Hematopoietic multipotent progenitor cell treated with erythropoietin and hydrocortisone succinate and interleukin-3 and kit ligand, for 17 days (in vitro differentiated cells): ENCODE results near the gene TOMM6.
"Not testable (repeated sequence)": the region's sequence is repeated elsewhere in the genome, so short reads cannot be mapped to it uniquely, and the experiment has no call there.

Experiments
- DNase-seq: peaks from one replicate; pipeline ENCODE4 v3.0.0-alpha.2; 2015; ENCODE audit warnings: low spot score

Gene TOMM6

DNA sequence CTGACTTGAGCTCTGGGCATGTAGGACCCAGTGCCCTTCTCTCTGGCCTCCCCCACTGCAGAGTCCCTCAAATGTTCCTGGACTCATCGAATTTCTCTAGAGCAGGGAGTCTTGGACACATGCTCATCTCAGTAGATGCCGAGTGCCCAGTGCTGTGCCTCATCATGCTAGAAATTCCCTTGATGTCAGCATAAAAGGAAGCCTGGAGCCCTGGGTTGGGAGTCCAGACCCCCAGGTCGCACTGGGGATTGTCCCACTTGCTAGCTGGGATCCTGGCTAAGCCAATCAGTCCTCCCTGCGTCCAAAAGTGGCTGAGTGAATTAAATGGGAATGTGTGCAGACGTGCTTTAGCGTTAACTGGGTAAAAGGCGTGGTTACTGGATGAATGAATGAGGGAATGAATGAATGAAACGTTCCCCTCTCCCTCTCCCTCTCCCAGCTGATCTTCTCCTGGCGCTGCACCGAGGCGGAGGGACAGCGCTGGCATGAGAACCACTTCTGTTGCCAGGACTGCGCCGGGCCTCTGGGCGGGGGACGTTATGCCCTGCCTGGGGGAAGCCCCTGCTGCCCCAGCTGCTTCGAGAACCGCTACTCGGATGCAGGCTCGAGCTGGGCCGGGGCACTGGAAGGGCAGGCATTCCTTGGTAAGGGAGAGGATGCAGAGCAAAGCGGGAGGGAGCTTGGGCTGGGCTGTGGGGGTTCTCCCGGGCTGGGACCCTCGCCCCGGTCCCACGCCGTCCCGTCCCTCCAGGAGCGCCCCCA, 1.6 kb upstream of the TOMM6 start:
- no peak for DNase-seq

DNA sequence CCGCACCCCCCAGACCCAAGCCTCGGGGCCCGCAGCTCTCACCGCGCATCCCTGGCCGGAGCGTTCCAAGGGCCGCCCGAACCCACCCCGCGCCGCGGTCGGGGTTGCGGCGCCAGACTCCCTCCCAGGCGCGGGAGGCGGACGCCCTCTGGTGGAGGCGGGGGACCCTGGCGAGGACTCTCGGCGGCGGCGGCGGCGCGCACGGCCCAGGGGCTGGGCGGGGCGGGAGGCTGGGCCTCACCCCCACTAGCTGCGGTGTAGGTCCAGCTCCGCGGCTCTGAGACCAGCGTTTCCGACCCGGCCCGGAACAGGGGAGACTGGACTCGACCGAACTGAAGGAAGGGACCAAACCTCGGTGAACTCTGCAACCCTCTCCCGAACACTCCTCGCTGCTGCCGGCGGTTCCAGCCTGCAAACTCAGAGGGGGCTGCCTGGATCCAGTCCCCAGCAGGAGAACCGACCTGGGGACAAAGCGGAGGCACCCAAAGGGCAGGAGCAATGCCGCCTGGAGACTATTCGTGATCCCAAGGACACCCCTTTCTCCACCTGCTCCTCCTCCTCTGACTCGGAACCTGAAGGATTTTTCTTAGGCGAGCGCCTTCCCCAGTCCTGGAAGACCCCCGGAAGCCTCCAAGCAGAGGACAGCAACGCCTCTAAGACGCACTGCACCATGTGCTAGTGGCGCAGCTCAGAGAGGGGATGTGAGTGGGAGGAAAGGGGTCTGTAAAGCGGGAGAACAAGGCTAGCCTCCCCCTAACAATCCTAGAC, 859 bp upstream of the TOMM6 start:
- peak; percentile 88 for DNase-seq

DNA sequence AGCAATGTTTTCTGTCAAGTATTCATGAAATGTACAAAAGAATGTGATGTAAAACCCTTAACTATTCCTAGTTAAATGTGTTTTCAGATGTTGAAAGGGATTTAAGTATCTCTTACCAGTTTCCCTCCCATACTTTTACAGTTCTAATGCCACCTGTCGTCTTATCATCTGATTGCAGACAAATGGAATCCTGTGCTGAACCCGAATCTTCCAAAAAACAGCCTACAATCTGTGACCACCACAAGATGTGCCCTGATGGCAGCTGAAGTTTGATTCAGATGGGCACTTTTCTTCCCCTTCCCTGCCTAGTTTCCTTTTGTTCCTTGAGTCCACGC, 1.9 kb downstream of the TOMM6 start:
- DNase-seq: no peak

DNA sequence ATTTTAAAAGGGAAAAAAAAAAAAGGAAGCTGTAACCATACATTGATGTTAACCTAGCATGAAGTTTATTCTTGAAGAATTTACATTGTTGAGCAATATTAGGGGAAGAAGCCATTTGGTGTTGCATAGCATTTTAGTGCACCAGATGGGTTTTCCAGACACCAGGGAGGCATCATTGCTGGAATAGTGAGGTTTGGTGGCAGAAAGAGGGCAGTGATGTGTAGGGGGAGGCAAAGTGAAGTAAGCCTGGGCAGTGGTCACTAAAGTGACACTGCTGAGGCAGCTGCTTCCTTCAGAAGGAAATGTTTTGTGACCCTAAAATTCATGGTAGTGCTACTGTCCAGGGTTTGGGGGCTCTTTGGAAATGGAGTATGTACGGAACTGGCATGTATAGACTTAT, 2.6 kb downstream of the TOMM6 start:
- no peak for DNase-seq

DNA sequence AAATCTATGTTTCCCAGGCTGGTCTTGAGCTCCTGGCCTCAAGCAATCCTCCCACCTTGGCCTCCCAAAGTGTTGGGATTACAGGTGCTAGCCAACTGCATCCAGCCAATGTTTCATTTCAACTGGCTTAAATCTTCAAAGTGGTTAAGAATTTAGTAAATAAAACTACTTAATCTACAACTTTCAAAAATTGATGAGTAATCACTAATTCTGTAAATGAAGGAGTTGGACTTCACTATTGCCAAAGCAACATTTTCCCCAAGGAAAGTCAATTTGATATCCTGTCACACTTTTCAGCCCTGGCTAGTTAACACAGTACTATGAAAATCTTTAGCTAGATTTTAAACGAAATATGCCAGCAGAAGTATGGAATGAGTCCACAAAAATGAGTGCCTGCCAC, 3.8 kb downstream of the TOMM6 start:
- no peak for DNase-seq

DNA sequence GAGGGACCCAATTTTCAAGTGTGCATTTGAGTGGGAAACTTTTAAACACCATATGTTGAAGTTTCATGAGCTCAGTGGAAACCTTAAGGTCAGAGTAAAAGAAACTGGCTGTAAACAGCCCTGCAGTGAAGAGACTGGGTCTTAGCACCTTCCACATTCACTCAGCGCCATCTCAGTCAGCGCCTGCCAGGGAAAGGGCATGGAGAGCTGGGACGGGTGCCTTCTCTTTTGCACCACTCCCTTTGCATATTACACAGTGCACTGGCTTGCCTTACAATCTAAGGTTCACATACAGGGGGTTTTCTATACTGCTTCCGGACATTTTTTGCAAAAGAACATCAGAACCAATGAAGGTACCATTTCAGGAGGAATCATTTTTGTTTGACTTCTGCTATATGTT, 4.5 kb downstream of the TOMM6 start:
- DNase-seq: no peak

DNA sequence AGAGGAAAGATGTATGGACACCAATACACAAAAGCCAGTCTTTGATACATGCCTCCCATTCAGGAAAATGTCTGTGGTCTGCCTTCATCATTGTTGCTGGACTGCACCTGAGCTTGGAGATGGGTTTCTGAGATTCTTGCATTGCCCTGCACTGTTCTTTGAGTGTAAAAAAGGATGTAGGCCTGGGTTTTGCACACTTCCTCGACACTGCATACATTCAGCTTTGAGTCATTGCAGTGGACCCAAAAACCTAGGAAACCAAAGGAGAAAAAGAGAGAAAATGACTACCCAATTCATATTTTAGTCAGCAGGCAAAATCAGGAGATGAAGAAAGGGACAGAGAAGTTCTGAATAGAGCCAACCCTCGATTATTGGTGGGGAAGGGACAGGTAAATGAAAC, 9.0 kb downstream of the TOMM6 start:
- no peak for DNase-seq

DNA sequence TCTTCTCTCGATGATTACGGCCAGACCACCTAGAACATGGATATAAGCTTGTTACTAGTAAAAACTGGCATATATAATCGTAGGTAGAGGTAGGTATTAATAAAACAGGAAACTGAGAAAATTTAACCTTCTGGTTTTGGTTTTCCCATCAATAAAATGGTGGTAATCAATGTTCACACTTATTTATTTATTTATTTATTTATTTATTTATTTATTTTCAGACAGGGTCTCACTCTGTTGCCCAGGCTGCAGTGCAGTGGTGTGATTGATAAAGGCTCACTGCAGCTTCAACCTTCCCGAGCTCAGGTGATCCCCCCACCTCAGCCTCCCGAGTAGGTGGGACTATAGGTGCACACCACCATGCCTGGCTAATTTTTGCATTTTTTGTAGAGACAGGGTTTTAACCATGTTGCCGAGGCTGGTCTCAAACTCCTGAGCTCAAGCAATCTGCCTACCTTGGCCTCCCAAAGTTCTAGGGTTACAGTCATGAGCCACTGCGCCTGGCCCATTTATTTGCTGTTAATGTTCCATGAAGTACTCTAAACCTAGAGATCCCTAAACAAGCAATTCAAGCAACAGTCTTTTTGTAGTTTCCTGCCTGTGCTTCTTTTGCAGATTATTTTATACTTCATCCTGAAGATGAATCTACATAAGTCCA, 11.5 kb downstream of the TOMM6 start:
- DNase-seq: no peak

DNA sequence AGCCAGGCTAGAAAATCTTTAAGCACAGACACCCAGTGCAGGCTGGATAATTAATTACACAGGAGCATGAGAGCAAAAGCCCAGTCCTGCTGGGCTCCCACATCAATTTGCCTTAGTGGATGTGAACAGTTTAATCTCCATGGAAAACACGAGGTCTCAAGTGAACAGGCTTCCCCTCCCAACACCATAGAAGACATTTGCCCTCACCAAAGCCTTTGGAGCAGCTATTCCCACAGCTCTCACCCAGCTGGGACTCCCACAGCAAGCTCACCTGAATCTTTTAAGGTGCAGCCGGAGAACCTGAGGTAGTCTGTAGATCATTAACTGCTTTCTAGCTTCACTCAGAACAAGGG, 12.0 kb downstream of the TOMM6 start:
- DNase-seq: no peak

DNA sequence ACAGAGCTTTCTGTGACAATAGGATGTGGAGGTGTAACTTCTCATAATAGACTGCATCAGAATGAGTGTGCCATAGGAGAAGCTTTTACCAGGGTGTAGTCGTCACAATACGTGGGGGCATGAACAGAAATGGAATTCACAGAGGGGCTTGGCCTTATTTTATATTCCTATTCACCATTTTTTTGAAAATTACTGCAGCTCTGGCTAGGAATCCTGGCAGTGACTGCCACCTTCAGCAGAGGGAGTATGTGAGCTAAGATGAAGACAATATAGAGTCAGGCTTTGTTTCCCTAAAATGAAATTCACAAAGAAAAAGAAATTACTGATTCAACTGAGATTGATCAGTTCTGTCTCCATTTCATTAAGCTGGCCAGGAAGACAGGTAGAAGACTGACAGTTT, 13.9 kb downstream of the TOMM6 start:
- no peak for DNase-seq

DNA sequence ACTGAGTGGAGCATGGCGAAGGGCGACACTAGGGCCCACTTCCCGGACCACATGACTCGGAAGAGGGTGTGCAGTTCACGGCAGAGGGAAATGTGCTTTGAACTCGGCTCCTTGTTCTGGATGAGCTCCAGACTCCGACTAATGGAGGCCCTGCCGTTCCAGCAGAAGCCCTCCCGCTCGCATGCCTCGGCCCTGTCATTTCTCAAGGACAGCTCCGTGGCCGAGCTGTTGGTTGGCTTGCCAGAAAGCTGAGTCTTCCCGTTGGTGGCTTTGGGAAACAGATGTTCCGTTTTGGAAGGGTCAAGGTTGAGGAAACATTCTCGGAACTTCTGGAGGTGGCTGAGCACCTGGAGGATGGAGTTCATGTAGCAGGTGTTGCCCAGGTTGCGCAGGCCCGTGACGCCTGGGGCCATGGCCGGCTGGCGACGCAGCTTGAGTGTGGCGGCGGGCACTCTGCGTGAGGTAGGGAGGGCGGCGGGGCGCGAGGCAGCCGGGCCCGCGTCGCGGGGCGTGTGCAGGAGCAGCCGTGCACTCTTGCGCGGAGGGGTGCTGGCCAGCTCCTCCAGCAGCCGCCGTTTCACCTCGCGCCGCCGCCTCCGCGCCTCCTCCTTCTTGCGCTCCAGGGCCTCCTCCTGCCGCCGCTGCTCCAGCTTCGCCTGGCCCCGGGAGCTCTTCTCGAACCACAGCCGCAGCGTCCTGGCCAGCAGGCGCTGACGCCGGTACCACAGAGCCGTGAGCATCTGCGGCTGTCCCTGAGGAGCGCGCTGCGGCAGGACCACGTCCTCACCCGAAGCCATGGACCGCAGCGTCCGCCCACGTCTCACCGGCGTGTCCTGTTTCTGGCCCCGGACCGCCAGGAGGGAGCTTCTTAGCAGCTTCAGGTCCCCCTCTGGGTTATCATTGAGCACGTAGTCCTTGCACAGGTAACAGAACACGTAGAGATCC, 18.6 kb downstream of the TOMM6 start:
- no peak for DNase-seq

DNA sequence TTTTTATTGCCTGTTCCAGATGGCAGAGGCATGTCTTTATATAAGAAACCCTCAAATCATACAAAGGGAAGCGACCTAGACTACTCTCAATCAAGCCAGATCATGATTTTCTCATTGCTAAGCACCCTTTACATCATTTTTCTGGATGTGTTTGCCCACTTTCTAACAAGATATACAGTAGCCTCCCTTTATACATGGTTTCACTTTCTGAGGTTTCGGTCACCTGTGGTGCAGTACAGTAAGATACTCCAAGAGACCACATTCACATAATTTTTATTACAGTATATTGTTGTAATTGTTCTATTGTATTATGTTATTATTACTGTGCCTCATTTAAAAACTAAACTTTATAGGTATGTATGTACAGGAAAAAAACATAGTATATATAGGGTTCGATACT, 23.6 kb downstream of the TOMM6 start:
- no peak for DNase-seq

DNA sequence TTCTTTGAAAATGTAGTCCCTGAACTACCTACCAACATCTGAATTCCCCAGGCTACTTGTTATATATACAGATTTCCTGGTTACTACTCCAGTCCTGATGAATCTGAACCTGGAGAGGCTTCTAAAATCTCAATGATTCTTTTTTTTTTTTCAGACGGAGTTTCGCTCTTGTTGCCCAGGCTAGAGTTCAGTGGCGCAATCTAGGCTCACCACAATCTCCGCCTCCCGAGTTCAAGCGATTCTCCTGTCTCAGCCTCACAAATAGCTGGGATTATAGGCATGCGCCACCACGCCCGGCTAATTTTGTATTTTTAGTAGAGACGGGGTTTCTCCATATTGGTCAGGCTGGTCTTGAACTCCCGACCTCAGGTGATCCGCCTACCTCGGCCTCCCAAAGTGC, 24.5 kb downstream of the TOMM6 start:
- not testable (repeated sequence) for DNase-seq

DNA sequence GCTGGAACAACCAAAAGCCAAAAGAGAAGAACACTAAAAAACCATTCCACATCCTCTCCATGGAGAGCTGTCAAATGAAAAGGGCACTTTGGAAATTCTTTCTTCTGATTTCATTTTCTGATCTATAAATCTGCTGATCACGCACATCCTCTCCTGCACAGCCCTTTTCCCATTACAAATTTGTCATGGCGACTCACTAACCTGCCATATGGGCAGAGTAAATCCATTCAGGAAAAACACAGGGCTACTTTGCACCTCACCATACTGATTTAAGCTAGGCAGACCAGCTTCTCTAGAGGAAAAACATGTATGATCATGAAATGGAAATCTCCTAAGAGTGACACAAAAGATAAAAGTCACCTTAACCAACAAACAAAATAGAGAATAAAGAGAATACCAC, 26.0 kb downstream of the TOMM6 start:
- no peak for DNase-seq

DNA sequence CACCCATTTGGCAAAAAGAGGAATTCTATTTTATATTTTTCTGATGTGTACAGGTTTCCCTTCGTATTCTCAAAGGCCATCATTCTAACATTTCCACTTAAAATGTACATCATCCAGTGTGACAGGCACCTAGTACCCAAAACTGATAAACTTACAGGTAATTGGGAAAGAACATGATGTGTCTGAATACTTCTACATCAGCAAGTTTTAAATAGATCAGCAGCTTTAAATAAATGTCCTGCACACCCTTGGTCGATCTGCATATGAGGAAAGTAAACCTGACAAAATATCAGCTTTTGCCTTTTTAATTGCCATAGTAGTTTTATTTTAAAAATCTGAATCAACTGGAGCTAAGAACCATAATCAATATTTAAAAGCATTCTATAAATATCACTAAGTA, 26.5 kb downstream of the TOMM6 start:
- DNase-seq: no peak

DNA sequence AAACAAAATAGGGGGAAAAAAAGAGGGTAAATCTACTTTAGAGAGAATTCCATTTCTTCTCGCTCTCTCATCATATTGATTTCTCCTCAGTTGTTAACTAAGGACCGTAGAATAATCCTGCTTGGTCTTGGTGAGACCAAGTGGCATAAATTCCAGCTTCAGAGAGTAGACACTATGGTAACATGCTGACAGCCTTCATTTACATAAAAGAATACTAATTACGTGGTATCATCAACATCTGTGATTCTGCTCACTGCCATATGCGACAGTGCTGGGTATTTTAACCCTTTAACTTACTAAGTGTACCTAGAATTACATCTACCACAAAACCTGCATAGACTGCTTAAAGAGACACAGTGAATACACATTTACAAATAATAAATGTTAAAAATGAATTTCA, 27.1 kb downstream of the TOMM6 start:
- no peak for DNase-seq

DNA sequence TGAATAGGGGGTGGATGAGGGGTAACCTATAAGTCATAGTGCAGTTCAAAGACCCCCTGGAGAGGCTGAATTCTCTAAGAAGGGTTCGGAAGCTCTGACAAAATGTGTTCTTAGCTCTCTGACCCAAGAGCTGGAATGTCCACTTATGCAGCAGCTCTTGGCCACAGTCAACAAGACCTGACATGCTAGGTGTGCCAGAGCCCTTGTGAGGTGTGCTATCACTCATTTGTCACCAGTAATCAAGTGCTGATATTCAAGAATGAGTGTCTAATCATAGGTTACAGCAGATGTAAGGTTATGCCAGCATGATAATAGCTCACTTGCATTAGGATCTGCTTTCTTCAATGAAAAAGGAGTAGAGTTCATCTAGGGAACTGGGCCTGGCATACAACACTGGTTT, 28.1 kb downstream of the TOMM6 start:
- DNase-seq: no peak

DNA sequence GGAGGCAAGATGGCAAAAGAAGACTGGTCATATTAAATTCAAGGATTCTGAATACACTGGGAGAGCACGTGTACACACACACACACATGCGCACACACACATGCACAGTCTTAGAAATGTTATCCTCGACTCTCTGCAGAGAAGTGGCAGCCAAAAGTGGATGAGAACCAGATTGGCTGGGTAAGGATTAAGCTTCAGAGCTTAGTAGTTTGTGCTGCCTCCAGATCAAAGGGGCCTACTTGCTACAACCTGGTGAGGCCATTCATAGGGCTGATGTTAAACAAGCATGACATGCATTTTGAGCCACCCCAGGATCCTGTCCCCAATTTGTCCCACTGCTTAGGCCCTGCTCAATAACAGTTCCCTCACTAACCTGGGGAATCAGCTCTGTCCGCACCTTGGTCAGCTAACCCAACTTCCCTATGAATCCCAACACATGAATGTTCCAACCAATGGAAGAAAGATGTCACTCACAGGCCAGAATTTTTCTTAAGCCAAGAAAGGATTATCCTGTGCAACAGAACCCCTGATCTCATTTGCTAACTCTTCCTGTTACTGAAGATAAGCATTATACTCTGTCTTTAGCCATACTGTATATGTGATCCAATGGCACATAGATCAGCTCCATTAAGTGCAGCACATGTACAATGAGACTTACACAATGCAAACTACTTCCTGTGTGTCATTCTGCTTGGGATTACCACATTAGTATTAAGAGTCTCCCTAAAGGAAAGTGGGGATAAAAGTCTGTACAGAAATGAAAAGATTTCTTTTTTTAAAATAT, 31.0 kb downstream of the TOMM6 start:
- DNase-seq: no peak

DNA sequence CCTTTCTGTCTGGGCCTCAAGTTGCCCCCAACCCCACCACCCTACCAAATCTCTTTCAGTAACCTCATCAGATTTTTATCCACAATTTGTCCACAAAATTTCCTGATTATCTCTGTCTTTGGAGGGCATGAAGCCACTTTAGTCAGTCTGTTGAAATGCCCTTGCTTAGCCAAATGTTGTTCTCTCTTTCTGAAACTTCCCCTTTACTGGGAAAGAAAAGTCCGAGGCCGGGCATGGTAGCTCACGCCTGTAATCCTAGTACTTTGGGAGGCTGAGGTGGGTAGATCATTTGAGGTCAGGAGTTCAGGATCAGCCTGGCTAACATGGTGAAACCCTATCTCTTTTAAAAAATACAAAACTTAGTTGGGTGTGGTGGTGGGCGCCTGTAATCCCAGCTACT, 33.8 kb downstream of the TOMM6 start:
- DNase-seq: no peak

DNA sequence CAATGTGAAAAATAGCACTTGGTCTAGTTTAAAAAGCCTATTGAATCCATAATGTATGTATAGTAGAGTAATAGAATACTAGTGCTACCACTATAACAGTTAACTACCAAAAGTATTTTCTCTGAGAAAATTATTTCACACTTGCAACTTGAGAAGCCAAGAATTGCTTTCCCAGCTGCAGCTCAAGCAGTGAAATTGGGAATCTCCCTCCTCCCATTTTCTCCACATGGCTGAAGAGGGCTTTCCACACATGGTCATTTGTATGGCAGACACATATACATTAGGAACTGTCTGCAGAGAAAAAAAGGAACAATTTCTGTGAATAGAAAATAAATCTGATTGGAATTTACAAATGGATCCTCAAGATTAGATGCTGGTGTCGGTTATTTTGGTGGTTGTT, 34.5 kb downstream of the TOMM6 start:
- no peak for DNase-seq

DNA sequence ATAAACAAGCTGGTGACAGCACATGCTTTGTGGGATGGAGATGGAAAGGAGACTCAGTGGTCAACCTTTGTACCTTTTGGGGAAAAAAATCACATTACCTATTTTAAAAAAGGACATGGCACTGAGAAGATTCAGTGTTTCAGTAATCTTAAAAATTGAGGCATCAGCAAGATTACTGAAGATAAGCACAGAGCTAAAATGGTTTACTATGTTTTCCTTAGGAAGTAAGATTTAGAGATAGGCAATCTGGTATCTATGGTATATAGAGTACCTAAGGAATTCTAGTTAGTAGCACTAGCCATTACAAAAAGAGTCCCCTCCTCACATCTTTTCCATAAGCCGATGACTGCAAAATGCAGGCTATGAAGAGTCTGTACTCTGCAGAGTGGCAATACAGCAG, 35.7 kb downstream of the TOMM6 start:
- no peak for DNase-seq
